GM18526 (cell line): ENCODE data around the gene PCF11.

Experiments used
- POLR2A ChIP-seq: IDR thresholded peaks from 3 replicates; pipeline ENCODE4 v1.6.1; 2011; ENCODE audit not compliant: insufficient read length; ENCODE audit errors: extremely low read depth

Gene PCF11

DNA sequence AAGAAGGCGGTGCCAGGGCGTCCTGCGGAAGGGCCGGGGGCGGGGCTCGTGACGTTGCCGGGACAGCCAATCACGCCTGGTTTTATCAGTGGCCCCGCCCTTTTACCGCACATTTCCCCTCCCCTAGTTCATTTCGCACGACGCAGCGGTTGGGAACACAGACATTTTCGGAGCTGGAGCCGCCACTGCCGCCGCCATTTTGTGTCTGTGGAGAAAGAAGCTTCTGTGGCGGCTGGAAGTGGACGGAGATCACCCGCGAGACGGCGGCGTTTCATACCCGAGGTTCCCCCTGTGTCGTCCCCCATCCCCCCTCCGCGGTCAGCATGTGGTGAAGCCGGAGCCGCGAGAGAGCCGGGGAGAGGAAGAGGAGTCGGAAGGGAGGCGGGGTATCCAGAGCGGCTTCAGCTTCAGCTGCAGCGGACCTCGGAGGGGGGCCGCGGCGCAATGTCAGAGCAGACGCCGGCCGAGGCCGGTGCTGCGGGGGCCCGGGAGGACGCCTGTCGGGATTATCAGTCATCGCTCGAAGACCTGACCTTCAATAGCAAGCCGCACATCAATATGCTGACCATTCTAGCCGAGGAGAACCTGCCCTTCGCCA is at the start of gene PCF11:
TSS of gene PCF11 (plus strand) at position 136 of the 598 bp plus-strand sequence. CDS start at position 445, 309 bp downstream.
- TF ChIP-seq POLR2A, result peak; percentile 98

DNA sequence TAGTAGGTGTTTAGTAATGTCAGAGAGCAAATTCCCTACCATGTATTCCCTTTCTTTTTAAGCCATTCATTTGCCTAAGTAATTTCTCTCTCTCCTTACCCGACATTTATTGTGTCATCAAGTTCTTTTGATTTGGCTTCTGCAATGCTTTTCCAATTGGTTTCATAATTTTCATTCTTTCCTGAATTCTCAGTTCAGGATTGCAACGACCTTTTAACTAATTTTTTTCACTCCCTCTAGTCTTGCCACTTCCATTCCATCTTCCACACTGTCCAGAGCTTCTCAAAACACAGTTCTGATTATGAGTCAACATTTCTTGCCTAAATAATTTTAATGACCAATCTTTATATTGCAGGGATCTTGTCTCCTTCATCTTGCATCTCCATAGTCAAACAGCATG is 44.0 kb upstream of the PCF11 start:
- TF ChIP-seq POLR2A, result no peak

DNA sequence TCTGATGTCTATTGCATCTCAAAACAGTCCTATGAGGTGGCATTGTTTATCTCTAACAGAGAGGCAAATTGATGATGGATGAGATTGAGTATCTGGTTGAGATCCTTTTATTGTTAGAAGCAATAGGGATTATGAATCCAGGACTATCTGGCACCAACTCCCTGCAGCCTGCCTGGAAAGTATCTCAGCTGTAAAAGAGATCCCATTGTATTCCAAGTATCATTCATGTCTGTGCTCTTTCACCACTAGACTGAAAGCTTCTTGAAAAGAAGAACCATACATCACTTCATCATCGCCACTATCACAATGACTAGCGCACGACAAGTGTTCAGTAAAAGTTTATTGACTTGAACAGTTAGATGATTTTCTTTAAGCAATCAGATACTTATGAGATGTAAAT is 41.9 kb upstream of the PCF11 start:
- no peak for TF ChIP-seq POLR2A

GRCh38 chr11:83115551-83115950 is 41.4 kb upstream of the PCF11 start:
- TF ChIP-seq POLR2A, result no peak

DNA sequence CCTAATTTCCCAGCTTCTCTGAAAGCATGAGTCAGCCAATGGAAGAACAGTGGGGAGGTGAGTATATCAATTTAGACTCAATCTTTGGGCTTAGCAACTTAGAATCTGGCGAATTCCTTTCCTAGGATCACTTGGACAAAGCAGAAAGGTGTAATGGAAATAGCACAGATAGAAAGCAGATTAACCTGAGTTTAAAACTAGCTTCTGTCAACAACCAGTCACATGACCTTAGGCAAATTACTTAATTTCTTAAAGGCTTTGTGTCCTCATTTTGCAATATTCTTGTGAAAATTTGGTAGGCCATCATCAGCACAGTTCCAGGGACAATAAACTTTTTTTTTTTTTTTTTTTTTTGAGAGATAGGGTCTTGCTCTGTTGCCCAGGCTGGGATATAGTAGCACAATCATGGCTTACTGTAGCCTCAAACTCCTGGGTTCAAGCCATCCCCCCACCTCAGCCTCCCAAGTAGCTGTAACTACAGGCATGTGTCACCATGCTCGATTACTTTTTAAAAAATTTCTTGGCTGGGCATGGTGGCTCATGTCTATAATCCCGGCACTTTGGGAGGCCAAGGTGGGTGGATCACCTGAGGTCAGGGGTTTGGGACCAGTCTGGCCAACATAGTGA is 40.8 kb upstream of the PCF11 start:
- TF ChIP-seq POLR2A, result no peak

DNA sequence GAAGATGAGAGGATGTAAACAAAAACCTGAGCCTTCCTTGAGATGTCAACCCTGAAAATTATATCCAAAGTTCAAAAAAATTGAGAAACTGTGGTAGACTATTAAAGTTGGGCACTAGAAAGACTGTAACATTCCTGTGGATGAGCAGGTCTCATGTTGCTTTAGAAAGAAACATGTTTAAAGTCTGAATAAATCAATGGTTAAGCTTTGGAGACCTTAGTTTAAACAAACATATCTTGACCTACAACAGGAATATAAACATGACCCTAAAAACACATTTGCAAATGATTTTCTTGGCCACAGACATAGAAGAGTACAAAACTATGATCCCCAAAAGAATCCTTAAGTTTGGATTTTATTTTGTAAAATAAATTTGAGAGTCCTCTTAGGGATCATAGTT is 38.1 kb upstream of the PCF11 start:
- no peak for TF ChIP-seq POLR2A

- TF ChIP-seq POLR2A, result no peak
Measured at GRCh38 chr11:83119216-83119615, 37.7 kb upstream of the PCF11 start.

DNA sequence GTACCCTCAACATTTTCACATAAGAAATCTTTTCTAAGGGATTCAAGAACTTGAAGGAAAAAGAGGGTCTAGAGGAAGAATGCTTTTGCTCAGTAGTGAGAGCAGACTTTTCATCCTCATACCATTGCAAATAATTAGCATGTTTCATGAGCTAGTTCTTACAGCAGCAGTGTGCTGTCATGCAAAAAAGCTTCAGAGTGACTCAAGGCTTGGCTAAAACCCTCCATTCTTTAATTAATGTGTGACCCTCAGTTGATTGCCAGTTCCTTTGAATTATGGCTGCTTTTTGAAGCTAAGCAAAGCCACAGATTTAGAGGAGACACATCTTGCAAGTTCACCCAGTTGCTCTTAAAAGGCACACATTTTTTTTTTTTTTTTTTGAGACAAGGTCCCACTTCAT is 36.6 kb upstream of the PCF11 start:
- TF ChIP-seq POLR2A, result no peak

DNA sequence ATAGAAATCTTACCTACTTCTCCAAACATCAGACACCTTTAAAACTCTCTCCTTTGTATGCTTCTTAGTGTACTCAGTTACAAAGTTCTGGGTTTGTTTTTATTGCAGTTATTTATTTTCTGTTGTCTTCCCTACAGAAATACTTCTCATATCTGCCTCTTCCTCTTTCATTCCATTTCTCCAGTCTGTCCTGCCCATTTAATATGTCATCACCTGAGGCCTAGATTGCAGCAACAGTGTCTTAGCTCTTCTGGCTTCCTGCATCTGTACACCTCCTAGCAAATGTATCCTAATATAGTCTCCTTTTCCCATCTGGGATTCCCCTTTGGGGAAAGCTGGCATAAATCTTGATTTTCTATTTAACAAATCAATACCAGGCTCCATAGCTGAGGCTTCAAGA is 34.9 kb upstream of the PCF11 start:
- TF ChIP-seq POLR2A, result no peak

DNA sequence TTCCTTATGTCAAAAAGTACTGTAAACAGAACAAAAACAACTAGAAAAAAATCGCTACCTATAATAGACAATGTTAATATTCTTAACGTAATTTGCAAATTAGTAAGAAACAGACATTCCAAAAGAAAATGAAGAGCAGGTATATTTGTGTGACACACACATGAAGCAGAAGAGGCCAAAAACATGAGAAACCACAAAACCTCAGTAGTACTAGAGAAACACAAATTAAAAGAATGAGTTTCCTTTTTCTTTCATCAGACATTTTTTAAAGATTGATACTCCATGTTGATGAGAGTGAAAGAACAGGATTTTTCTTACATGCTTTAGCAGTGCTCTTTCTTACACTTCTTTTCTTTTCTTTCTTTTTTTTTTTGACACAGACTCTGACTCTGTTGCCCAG is 34.2 kb upstream of the PCF11 start:
- TF ChIP-seq POLR2A, result no peak

DNA sequence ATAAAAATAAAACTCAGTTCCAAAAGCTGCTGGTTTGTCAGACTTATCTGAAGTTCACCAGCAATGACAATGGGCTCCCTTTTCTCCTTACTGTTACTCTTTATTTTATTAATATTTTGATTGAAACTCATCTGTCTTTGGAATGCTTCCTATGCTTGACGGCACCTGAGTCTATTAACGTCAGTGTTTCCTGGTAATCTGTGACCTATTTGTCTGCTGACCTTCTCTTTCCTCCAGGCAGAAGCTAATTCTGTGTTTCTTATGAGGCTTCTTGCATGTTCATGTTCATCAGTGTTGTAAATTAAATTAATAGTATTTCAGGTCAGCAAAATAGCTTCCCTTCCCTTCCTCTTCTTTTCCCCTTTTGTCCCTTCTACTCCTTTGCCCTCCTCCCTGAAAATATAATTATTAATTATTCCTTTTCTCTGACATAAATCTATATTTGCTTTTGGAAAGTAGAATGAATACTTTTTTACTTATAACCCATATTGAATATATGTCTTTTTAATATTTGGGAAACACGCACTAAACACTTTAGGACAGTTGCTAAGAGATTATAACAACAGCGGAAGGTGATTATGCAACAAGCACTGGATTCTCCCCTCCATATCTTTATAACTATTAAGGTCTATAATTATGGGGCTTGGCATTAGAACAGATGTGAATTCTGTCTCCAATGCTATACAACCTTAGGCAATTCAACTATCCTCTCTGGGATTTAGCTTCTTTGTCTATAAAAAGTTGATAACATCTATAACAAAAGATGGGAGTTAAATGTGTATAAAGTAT is 32.1 kb upstream of the PCF11 start:
- TF ChIP-seq POLR2A, result no peak

GRCh38 chr11:83125577-83125976 is 31.4 kb upstream of the PCF11 start:
- no peak for TF ChIP-seq POLR2A

DNA sequence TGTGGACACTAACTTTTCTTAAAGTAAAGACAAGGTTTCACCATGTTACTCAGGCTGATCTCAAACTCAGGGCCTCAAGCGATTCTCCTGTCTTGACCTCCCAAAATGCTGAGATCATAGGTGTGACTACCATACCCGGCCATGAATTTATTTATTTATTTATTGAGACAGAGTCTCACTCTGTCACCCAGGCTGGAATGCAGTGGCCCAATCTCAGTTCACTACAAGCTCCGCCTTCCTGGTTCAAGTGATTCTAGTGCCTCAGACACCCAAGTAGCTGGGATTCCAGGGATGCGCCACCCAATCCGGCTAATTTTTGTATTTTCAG is 29.7 kb upstream of the PCF11 start:
- TF ChIP-seq POLR2A, result no peak

- no peak for TF ChIP-seq POLR2A
Measured at GRCh38 chr11:83132191-83132590, 24.7 kb upstream of the PCF11 start.

DNA sequence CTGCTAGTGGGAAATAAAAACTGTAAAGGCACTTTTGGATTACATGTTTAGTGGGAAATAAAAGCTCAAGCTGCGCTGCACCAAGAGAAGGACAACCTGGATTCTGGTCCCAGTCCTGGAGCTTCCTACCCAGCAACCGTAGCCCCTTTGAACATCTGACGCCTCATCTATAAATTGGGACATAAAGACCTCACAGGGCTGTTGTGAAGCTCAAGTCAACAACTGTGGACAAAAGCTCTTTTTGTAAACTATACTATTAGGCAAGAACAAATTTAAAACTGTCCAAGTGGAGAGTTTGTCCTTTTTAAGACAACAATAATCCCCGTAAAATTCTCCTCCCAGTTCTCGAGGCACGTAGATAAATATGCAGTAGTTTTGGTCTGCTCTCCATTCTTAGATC is 17.6 kb upstream of the PCF11 start:
- TF ChIP-seq POLR2A, result no peak

- no peak for TF ChIP-seq POLR2A
Measured at GRCh38 chr11:83140691-83141455, 16.1 kb upstream of the PCF11 start.
